Femur (tissue), 1 donor: ENCODE data around the gene ROBO1.

Source experiments
- DNase-seq: peaks from one replicate; pipeline ENCODE4 v3.0.0-alpha.2; 2017

Gene ROBO1

GRCh38 chr3:79148786-79149185 is 619.0 kb downstream of the ROBO1 start:
- no peak for DNase-seq

GRCh38 chr3:79146024-79146423 is 621.8 kb downstream of the ROBO1 start:
- DNase-seq: no peak

GRCh38 chr3:79140708-79141107 is 627.1 kb downstream of the ROBO1 start:
- DNase-seq: no peak

GRCh38 chr3:79139395-79140068 is 628.3 kb downstream of the ROBO1 start:
- no peak for DNase-seq

- no peak for DNase-seq
These were observed 642.3 kb downstream of the ROBO1 start for GRCh38 chr3:79125313-79125984.

GRCh38 chr3:79115458-79115857 is 652.3 kb downstream of the ROBO1 start:
- DNase-seq: no peak

GRCh38 chr3:79113876-79114275 is 653.9 kb downstream of the ROBO1 start:
- no peak for DNase-seq

GRCh38 chr3:79111375-79112052 is 656.3 kb downstream of the ROBO1 start:
- DNase-seq: no peak

- no peak for DNase-seq
These were observed 658.0 kb downstream of the ROBO1 start for GRCh38 chr3:79109754-79110153.

- no peak for DNase-seq
These were observed 664.5 kb downstream of the ROBO1 start for GRCh38 chr3:79103307-79103706.

GRCh38 chr3:79097964-79098660 is 669.7 kb downstream of the ROBO1 start:
- DNase-seq: no peak

GRCh38 chr3:79094654-79095053 is 673.1 kb downstream of the ROBO1 start:
- no peak for DNase-seq

GRCh38 chr3:79086514-79086913 is 681.3 kb downstream of the ROBO1 start:
- peak; percentile 41 for DNase-seq

GRCh38 chr3:79085171-79085570 is 682.6 kb downstream of the ROBO1 start:
- DNase-seq: no peak

- DNase-seq: no peak
These were observed 686.5 kb downstream of the ROBO1 start for GRCh38 chr3:79081335-79081734.

- DNase-seq: no peak
These were observed 693.2 kb downstream of the ROBO1 start for GRCh38 chr3:79074558-79074957.

GRCh38 chr3:79067734-79068133 is 700.1 kb downstream of the ROBO1 start:
- no peak for DNase-seq

GRCh38 chr3:79066481-79066880 is 701.3 kb downstream of the ROBO1 start:
- DNase-seq: no peak

GRCh38 chr3:79063624-79064023 is 704.2 kb downstream of the ROBO1 start:
- DNase-seq: no peak

GRCh38 chr3:79057756-79058155 is 710.0 kb downstream of the ROBO1 start:
- DNase-seq: no peak

- DNase-seq: no peak
These were observed 711.3 kb downstream of the ROBO1 start for GRCh38 chr3:79056498-79056897.

- no peak for DNase-seq
These were observed 715.6 kb downstream of the ROBO1 start for GRCh38 chr3:79052054-79052681.

GRCh38 chr3:79047581-79047980 is 720.2 kb downstream of the ROBO1 start:
- no peak for DNase-seq
